Testis (tissue), 2 donors: Measurements from ENCODE around the gene RSRP1.

ENCODE experiments used
- CTCF ChIP-seq, 3 experiments: fragments of 450-650 bp in 2 of 3; fragments of 200-600 bp in 1 of 3; sonication (generic) in 1 of 3; IDR thresholded peaks; one replicate each; pipeline ENCODE4 v1.5.1; 2016 to 2019; ENCODE audit warnings: antibody characterized with exemption in 3 of 3, mild to moderate bottlenecking in 2 of 3, moderate library complexity in 1 of 3
- POLR2A ChIP-seq: fragments of 450-650 bp; IDR thresholded peaks from one replicate; pipeline ENCODE4 v1.6.1; 2017; ENCODE audit warnings: antibody characterized with exemption, mild to moderate bottlenecking, moderate library complexity

GRCh38 chr1:25238046-25238445 is 9.2 kb downstream of the RSRP1 start:
- TF ChIP-seq CTCF (IDR thresholded peaks at IDR 0.05) (no peak), POLR2A (no peak)
